ENCODE results near the gene TBC1D1. TPM values are rescaled to one million over a fixed set of nuclear protein-coding genes. Genes with fewer than 3 reads are reported as not detected.

TBC1D1 gene
- polyA plus RNA-seq, 3 donors from 2014 or later = 15.2 to 33.3 (median 18.0) TPM

DNA sequence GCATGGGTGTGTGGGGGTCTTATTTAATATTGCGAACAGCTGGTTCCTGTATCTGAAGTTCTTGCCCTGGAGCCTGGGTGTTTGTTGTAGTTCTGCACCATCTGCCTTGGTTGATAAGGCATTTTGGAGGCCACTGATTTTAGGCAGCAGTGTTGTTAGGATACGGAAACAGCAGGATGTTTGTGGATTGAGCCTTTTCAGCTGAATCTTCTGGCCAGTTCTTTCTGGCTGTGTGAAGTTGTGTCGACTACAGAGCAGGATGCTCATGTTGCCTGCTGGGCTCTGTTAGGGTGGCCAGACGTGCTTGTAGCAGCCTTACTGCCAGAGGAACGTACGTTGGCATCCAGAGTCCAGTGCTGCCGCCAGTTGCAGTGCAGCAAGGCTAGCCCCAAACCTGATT is 203.5 kb downstream of the TBC1D1 start:
- peaks cover 45 to 60% (median 46%) of the 10 kb centered on the region in 3 donors for H3K36me3 Mint-ChIP-seq
- H3K27ac Mint-ChIP-seq = no peak overlapping the region

DNA sequence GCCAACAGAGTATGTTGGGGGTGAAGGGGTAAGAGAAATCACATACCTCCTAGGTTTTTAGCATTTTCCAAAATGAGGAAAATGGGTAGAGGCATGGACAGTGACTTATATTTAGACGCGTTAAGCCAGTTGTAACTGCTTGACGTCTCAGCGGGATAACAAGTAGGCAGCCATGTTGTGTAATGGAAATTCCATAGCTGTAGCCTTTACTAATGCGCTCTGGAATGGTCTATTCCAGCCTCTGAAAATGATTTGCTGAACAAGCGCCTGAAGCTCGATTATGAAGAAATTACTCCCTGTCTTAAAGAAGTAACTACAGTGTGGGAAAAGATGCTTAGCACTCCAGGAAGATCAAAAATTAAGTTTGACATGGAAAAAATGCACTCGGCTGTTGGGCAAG is 204.8 kb downstream of the TBC1D1 start:
- Mint-ChIP-seq H3K4me1 (peaks cover 13 to 30% of the 10 kb centered on the region in 2 donors), H3K9me3 (no peaks in the 10 kb centered on the region), H3K27me3 (ENCODE audit: low read depth in 3 of 3) (no peaks in the 10 kb centered on the region), H3K36me3 (peaks cover 42 to 53% (median 45%) of the 10 kb centered on the region in 3 donors), H3K27ac (no peak overlapping the region), H3K4me3 (no peak overlapping the region)
- DNase-seq = no peak

More for the DNA sequence above, 203.5 kb downstream of the TBC1D1 start:
- DNase-seq = no peak
- Mint-ChIP-seq H3K27me3 (ENCODE audit: low read depth in 3 of 3) (no peaks in the 10 kb centered on the region), H3K4me3 (no peak overlapping the region), H3K9me3 (no peaks in the 10 kb centered on the region), H3K4me1 (peaks cover 6 to 23% of the 10 kb centered on the region in 2 donors)

DNA sequence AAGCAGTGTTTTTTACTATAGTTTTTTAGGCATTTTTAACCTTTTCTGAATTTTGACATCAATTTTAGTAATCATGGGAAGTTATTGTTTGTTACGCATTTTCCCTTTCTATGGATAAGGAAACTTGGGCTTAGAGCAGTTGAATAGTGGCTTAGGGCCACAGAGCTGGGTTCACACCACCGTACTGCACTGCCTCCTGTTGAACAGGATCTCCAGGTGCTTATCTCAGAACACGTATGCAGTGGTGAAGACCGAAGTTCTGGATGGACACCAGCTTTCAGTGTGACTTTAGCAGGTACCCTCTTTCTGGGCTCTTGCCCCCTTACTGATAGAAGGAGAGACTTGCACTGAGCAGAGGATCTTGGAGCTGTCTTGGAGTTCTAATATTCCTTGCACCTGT is 206.9 kb downstream of the TBC1D1 start:
- Mint-ChIP-seq H3K4me1 (peaks cover 18 to 38% of the 10 kb centered on the region in 2 donors), H3K27me3 (ENCODE audit: low read depth in 3 of 3) (no peaks in the 10 kb centered on the region), H3K9me3 (no peaks in the 10 kb centered on the region), H3K27ac (peak overlapping the region in 1 of 6 donors; percentile 5), H3K4me3 (no peak overlapping the region), H3K36me3 (peaks cover 28 to 44% (median 33%) of the 10 kb centered on the region in 3 donors)
- no peak for DNase-seq

DNA sequence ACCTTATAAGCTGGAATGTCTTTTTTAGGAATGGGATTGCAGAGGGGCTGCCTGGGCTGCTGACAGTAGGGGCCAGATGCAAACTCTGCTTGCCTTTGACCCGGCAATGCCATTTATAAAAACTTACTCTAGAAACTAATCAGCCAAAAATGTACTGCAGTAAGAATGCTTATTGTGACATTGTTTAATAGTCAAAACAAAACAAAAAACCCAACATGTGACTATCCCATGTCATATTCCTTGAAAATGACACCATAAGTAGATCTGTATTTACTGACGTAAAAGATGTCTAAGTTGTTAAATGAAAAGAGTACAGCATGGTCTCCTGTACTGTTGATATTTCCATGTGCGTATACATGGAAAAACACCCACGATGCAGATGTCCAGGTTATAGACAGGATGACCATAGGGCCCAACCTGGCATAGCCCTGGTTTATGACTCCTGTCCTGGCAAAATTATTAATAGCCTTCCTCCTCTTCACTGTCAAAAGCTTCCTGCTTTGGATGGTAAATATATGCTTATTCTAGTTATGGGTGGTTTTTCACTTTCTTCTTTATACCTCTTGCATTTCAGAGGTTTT is 208.2 kb downstream of the TBC1D1 start:
- Mint-ChIP-seq H3K4me1 (peaks cover 18 to 38% of the 10 kb centered on the region in 2 donors), H3K27ac (no peak overlapping the region), H3K36me3 (peaks cover 35 to 50% (median 40%) of the 10 kb centered on the region in 3 donors), H3K9me3 (no peaks in the 10 kb centered on the region), H3K27me3 (ENCODE audit: low read depth in 3 of 3) (no peaks in the 10 kb centered on the region), H3K4me3 (no peak overlapping the region)
- no peak for DNase-seq

DNA sequence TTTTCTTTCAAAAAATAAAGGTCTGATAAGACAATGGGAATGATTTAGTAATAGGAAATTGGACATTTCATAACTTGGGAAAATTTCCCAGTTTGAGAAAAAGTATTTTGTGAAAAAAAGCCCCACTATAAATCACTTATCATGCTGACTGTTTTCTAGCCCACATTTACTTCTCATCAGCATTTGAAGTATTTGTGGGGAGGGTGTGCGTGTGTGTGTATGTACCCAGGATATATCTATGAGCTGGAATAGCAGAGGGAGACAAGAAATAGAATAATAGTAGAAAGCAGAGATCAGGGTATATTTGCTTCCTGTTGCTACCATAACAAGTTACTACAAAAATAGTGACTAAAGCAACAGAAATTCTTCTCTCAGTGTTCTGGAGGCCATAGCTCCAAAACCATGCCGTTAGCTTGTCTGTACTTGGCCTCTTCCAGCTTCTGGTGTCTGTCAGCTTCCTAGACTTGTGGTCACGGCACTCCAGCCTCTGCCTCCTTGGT is 209.1 kb downstream of the TBC1D1 start:
- H3K4me3 Mint-ChIP-seq = no peak overlapping the region
- H3K36me3 Mint-ChIP-seq = peaks cover 37 to 53% (median 41%) of the 10 kb centered on the region in 3 donors
- no peak for DNase-seq
- no peaks in the 10 kb centered on the region for H3K27me3 Mint-ChIP-seq (ENCODE audit: low read depth in 3 of 3)
- peak overlapping the region in 4 of 6 donors; percentile 18 to 81 (median 44) for H3K27ac Mint-ChIP-seq
- H3K4me1 Mint-ChIP-seq = peaks cover 18 to 38% of the 10 kb centered on the region in 2 donors
- no peaks in the 10 kb centered on the region for H3K9me3 Mint-ChIP-seq

DNA sequence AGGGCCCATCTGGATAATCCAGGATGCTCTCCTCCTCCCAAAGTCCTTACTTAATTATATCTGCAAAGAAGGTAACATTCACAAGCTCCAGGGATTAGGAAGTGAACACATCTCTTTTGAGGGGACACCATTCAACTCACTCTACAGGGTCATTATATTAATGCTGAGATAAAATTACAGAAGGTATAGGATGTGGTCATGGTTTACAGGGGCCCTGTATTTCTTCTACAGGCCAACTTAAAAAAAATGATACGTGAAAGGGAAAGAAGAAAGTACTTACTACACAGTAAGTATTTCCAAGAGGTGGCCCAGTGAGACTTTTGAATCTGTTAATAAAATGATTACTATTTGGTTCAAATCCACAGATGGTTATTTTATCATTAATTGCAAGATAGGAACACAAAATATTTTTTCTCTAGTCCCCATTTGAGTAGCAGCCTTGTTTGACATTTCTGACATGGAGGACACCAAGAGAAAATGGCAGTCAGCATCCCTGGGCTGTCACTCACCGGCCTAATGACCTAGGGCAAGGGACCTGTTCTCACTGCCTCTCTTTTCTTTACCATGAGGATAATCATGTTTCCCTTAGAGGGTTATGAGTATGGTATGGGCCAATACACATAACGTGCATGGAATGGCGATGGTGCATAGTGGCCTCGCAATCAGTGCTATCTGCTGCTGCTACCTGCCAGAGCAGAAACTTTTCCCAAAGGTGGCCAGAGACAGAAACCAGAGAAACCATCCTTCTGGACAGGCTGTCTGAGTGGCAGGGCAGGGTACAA is 209.8 kb downstream of the TBC1D1 start:
- peak overlapping the region in 4 of 6 donors; percentile 6 to 50 (median 28) for H3K27ac Mint-ChIP-seq
- H3K4me1 Mint-ChIP-seq = peaks cover 21 to 45% of the 10 kb centered on the region in 2 donors
- H3K9me3 Mint-ChIP-seq = no peaks in the 10 kb centered on the region
- DNase-seq = peak in 1 of 3 donors; percentile 5
- peaks cover 36 to 53% (median 41%) of the 10 kb centered on the region in 3 donors for H3K36me3 Mint-ChIP-seq
- H3K4me3 Mint-ChIP-seq = peak overlapping the region in 1 of 5 donors; percentile 1
- H3K27me3 Mint-ChIP-seq (ENCODE audit: low read depth in 3 of 3) = no peaks in the 10 kb centered on the region

DNA sequence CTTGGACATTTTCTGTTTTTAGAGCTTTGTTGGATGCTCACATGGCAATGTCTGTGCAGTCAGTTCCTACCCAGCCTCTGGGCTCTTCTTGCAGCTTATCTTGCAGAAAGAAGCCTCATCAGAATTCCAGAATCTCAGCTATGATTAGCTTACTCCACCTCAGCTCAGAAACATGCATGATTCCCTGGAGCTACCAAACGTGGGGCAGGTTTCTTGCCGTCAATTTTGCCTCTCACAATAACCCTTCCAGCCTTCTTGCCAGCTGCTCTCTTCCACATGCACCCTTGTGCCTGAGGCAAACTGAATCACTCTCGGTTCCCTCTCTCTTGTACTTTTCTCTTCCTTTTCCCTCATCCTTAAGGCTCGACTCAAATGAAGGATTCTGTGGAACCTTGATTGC is 210.7 kb downstream of the TBC1D1 start:
- H3K27me3 Mint-ChIP-seq (ENCODE audit: low read depth in 3 of 3) = peaks cover 0 to 3% (median 0%) of the 10 kb centered on the region in 3 donors
- H3K36me3 Mint-ChIP-seq = peaks cover 29 to 49% (median 35%) of the 10 kb centered on the region in 3 donors
- H3K4me3 Mint-ChIP-seq = no peak overlapping the region
- peaks cover 30 to 51% of the 10 kb centered on the region in 2 donors for H3K4me1 Mint-ChIP-seq
- H3K27ac Mint-ChIP-seq = peak overlapping the region in 2 of 6 donors; percentile 18 to 41
- DNase-seq = no peak
- H3K9me3 Mint-ChIP-seq = no peaks in the 10 kb centered on the region

DNA sequence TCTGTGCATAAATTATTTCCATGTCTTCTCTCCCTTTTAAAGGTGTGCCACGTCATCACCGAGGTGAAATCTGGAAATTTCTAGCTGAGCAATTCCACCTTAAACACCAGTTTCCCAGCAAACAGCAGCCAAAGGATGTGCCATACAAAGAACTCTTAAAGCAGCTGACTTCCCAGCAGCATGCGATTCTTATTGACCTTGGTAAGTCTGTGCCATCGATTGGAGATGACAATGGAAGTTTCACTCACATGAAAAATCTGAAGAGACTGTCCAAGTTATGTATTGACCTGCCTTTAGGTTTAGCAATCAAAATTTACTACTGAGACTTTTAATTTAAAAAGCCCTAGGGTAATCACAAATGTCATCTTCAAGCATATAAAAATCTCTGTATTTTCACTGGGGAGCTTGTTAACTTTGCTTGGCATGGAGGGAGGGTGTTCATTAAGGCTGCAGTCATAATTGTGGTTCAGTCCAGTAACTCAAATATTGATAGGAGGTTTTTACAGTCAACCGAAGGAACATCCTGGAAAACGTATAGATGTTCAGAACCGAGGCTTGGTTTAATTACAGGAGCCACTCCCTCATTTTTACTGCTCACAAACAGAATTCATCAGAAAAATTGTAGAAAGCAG is 212.2 kb downstream of the TBC1D1 start:
- H3K27ac Mint-ChIP-seq = no peak overlapping the region
- peaks cover 0 to 3% (median 2%) of the 10 kb centered on the region in 3 donors for H3K27me3 Mint-ChIP-seq (ENCODE audit: low read depth in 3 of 3)
- no peaks in the 10 kb centered on the region for H3K9me3 Mint-ChIP-seq
- H3K4me1 Mint-ChIP-seq = peaks cover 45 to 62% of the 10 kb centered on the region in 2 donors
- H3K4me3 Mint-ChIP-seq = no peak overlapping the region
- peaks cover 31 to 56% (median 39%) of the 10 kb centered on the region in 3 donors for H3K36me3 Mint-ChIP-seq
- DNase-seq = no peak

DNA sequence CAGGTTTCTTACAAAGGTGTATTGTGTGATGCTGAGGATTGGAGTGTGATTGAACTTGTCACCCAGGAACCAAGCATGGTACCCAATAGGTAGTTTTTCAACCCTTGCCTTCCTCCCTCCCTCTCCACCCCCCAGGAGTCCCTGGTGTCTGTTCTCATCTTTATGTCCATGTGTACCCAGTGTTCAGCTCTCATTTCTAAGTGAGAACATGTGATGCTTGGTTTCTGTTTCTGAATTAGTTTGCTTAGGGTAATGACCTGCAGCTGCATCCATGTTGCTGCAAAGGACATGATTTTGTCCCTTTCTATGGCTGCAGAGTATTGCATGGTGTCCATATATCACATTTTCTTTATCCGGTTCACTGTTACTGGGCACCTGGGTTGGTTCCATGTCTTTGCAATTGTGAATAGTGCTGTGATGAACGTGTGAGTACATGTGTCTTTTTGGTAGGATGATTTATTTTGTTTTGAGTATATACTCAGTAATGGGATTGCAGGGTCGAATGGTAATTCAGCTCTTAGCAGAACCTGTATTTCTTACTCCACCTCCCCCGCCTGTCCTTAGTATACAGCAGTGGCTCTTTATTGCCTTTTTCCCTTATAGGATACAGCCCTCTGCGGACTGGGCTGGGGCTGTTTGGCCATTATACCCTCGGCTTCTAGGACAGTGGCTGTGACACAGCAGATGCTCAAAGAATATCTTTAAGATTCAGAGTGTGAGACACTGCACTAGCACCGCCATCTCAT is 214.8 kb downstream of the TBC1D1 start:
- Mint-ChIP-seq H3K9me3 (no peaks in the 10 kb centered on the region), H3K36me3 (peaks cover 31 to 58% (median 51%) of the 10 kb centered on the region in 3 donors), H3K4me1 (peaks cover 37 to 49% of the 10 kb centered on the region in 2 donors), H3K4me3 (no peak overlapping the region), H3K27ac (peak overlapping the region in 2 of 6 donors; percentile 51 to 55), H3K27me3 (ENCODE audit: low read depth in 3 of 3) (peaks cover 2 to 3% (median 2%) of the 10 kb centered on the region in 3 donors)
- DNase-seq = no peak

DNA sequence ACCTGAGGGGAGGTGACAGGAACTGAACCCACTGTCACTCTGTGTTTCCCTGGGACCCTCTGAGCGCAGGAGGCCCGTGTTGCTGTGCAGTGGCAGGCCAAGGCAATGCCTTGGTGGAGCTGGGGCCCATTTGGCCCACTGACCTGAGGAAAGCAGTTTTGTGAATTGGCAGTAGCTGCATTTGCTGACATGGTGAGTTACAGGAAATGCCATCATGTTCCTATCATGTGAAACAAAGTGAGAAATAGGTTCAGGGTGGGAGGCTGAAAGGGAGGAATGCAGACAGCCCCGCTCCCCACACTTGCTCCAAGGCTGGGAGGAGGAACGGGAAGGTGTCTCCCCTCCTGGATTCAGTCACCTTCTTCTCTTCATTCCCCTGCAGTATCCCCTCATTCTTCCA is 215.4 kb downstream of the TBC1D1 start:
- no peaks in the 10 kb centered on the region for H3K9me3 Mint-ChIP-seq
- H3K27ac Mint-ChIP-seq = peak overlapping the region in 4 of 6 donors; percentile 27 to 64 (median 40)
- DNase-seq = no peak
- H3K4me1 Mint-ChIP-seq = peaks cover 37 to 44% of the 10 kb centered on the region in 2 donors
- peaks cover 31 to 58% (median 50%) of the 10 kb centered on the region in 3 donors for H3K36me3 Mint-ChIP-seq
- no peak overlapping the region for H3K4me3 Mint-ChIP-seq
- peaks cover 2 to 5% (median 3%) of the 10 kb centered on the region in 3 donors for H3K27me3 Mint-ChIP-seq (ENCODE audit: low read depth in 3 of 3)

DNA sequence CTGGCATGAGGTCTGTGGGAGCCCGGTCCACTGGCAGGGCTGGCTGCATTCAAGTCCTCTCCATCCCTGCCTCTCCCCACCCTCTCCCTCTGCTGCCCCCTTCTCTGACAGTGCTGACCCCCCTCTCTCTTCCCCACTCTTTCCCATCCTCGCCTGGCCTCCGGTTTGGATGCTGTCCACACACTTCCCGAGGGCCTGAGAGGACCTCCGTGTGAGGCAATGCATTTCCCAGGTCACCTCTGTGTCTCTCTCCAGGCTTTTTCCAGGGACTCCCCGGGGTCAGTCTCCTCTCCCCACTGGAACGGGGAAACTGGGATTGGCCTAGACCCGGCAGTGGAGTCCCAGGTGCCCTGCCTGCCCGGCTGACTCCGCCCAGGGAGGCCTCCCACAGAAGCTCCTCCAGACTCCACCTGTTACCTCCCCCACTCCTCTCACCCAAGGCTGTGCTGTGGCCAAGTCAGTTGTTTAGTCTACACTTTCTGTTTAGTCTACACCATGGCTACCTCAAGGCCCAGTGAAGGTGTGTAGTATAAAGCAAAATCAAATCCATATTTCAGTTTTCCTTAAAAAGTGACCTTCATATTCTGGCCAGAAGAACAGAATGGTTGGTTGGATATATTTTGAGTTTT is 216.1 kb downstream of the TBC1D1 start:
- Mint-ChIP-seq H3K9me3 (no peaks in the 10 kb centered on the region), H3K27me3 (ENCODE audit: low read depth in 3 of 3) (peaks cover 2 to 5% (median 3%) of the 10 kb centered on the region in 3 donors), H3K4me3 (peak overlapping the region in 2 of 5 donors; percentile 17 to 38), H3K27ac (peak overlapping the region in 4 of 6 donors; percentile 25 to 81 (median 53)), H3K36me3 (peaks cover 31 to 53% (median 47%) of the 10 kb centered on the region in 3 donors), H3K4me1 (peaks cover 33 to 38% of the 10 kb centered on the region in 2 donors)
- DNase-seq = no peak

DNA sequence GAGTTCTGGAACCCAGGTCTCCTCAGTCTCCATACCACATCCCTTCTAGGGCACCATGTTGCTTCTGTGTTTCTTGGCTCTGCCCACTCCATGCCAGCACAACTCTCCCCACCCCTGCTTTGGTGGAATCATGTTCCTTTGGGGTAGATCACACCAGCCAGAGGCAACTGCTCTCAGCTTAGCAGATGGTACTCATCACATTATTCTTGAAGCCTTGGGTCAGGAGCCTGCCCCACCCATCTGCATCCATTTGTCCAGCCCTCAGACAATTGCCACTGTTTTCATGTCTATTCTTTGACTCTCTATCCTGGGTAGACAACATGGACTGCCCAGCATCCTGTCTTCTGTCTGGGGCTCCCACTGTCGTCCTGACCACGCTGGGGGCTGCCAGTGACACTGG is 216.9 kb downstream of the TBC1D1 start:
- H3K4me3 Mint-ChIP-seq = peak overlapping the region in 4 of 5 donors; percentile 23 to 41 (median 32)
- peaks cover 31 to 48% (median 46%) of the 10 kb centered on the region in 3 donors for H3K36me3 Mint-ChIP-seq
- H3K9me3 Mint-ChIP-seq = no peaks in the 10 kb centered on the region
- H3K27ac Mint-ChIP-seq = peak overlapping the region in 3 of 6 donors; percentile 75 to 81 (median 76)
- peaks cover 2 to 5% (median 3%) of the 10 kb centered on the region in 3 donors for H3K27me3 Mint-ChIP-seq (ENCODE audit: low read depth in 3 of 3)
- no peak for DNase-seq
- peaks cover 31 to 33% of the 10 kb centered on the region in 2 donors for H3K4me1 Mint-ChIP-seq
